Neural cell (in vitro differentiated cells): ENCODE measurements around the gene PREX1. TPM values are rescaled to one million over a fixed set of nuclear protein-coding genes. Genes with fewer than 3 reads are reported as not detected.

Experiments
- H2AFZ ChIP-seq: fragments of 200-600, 300-800 bp; sonication (generic), shearing (Covaris generic); 2 replicates; pipeline ENCODE4 v1.6.0; 2014; ENCODE audit warnings: low read depth, mild to moderate bottlenecking, antibody characterized with exemption, low read length, moderate library complexity
- H3F3A ChIP-seq: fragments of 200-600 bp; shearing (Covaris generic); 2 replicates; pipeline ENCODE4 v1.6.1; 2016; ENCODE audit warnings: mild to moderate bottlenecking, moderate library complexity, mixed read lengths, antibody characterized with exemption, low read length; ENCODE audit not compliant: insufficient read depth, poor library complexity, severe bottlenecking
- H3K27ac ChIP-seq: fragments of 200-600, 300-800 bp; sonication (generic), shearing (Covaris generic); 2 replicates; pipeline ENCODE4 v1.5.1; 2014; ENCODE audit warnings: mild to moderate bottlenecking, low read length, moderate library complexity
- H3K27me3 ChIP-seq: fragments of 300-800, 200-600 bp; sonication (generic), shearing (Covaris generic); 2 replicates; pipeline ENCODE4 v1.6.0; 2014; ENCODE audit warnings: mild to moderate bottlenecking, low read depth, low read length, moderate library complexity; ENCODE audit not compliant: insufficient read depth
- H3K36me3 ChIP-seq: fragments of 300-800, 200-600 bp; sonication (generic), shearing (Covaris generic); 2 replicates; pipeline ENCODE4 v1.5.1; 2014; ENCODE audit warnings: mild to moderate bottlenecking, antibody characterized with exemption, low read length, moderate library complexity; ENCODE audit not compliant: insufficient read depth
- H3K4me2 ChIP-seq: fragments of 300-800, 200-600 bp; sonication (generic), shearing (Covaris generic); 2 replicates; pipeline ENCODE4 v1.6.0; 2014; ENCODE audit warnings: mild to moderate bottlenecking, low read length
- H3K4me3 ChIP-seq: fragments of 300-800, 200-600 bp; sonication (generic), shearing (Covaris generic); 2 replicates; pipeline ENCODE4 v1.5.1; 2014; ENCODE audit warnings: mild to moderate bottlenecking, low read length, moderate library complexity
- H3K79me2 ChIP-seq: fragments of 200-600 bp; shearing (Covaris generic); replicated peaks from 2 replicates; pipeline ENCODE4 v1.6.0; 2014; ENCODE audit warnings: mild to moderate bottlenecking, low read length, moderate library complexity; ENCODE audit not compliant: insufficient read depth
- H3K9ac ChIP-seq: fragments of 300-800, 200-600 bp; sonication (generic), shearing (Covaris generic); 2 replicates; pipeline ENCODE4 v1.6.1; 2016; ENCODE audit warnings: mild to moderate bottlenecking, low read length, mixed read lengths
- H3K9me2 ChIP-seq: fragments of 200-600 bp; shearing (Covaris generic); 2 replicates; pipeline ENCODE4 v1.6.1; 2016; ENCODE audit warnings: mild to moderate bottlenecking, low read length, mixed read lengths; ENCODE audit not compliant: insufficient read depth
- H3K9me3 ChIP-seq: fragments of 200-600, 300-800 bp; sonication (generic), shearing (Covaris generic); 2 replicates; pipeline ENCODE4 v1.6.1; 2016; ENCODE audit warnings: mild to moderate bottlenecking, mixed run types, low read length, moderate library complexity, mixed read lengths
- H4K20me1 ChIP-seq: fragments of 200-600 bp; shearing (Covaris generic); 2 replicates; pipeline ENCODE4 v1.6.1; 2016; ENCODE audit warnings: mild to moderate bottlenecking, mixed run types; ENCODE audit not compliant: insufficient read depth
- CTCF ChIP-seq: fragments of 450-650 bp; IDR thresholded peaks from 2 replicates; pipeline ENCODE4 v1.5.1; 2014; ENCODE audit warnings: antibody characterized with exemption, mild to moderate bottlenecking, moderate library complexity; ENCODE audit not compliant: poor library complexity, severe bottlenecking
- EP300 ChIP-seq: fragments of 450-650 bp; conservative IDR thresholded peaks from 2 replicates; pipeline ENCODE4 v1.6.1; 2014; ENCODE audit warnings: antibody characterized with exemption, mild to moderate bottlenecking, moderate library complexity; ENCODE audit not compliant: poor library complexity, severe bottlenecking
- EZH2 ChIP-seq: fragments of 200-600, 300-800 bp; shearing (Covaris generic), sonication (generic); IDR thresholded peaks from 2 replicates; pipeline ENCODE4 v1.6.1; 2014; ENCODE audit warnings: antibody characterized with exemption, low read length, borderline replicate concordance, mild to moderate bottlenecking; ENCODE audit not compliant: insufficient read depth, poor library complexity, severe bottlenecking
- MXI1 ChIP-seq: fragments of 450-650 bp; conservative IDR thresholded peaks from 2 replicates; pipeline ENCODE4 v1.6.1; 2014; ENCODE audit warnings: antibody characterized with exemption, mild to moderate bottlenecking; ENCODE audit not compliant: poor library complexity, severe bottlenecking
- POLR2AphosphoS5 ChIP-seq: IDR thresholded peaks from 2 replicates; pipeline ENCODE4 v1.6.1; 2012
- RAD21 ChIP-seq: fragments of 450-650 bp; conservative IDR thresholded peaks from 2 replicates; pipeline ENCODE4 v1.6.1; 2014; ENCODE audit warnings: antibody characterized with exemption, mild to moderate bottlenecking, moderate library complexity
- REST ChIP-seq: IDR thresholded peaks from 2 replicates; pipeline ENCODE4 v1.6.1; 2012; ENCODE audit warnings: borderline replicate concordance
- SMC3 ChIP-seq: fragments of 450-650 bp; conservative IDR thresholded peaks from 2 replicates; pipeline ENCODE4 v1.6.1; 2014; ENCODE audit warnings: antibody characterized with exemption, mild to moderate bottlenecking, moderate library complexity; ENCODE audit not compliant: poor library complexity
- TAF1 ChIP-seq: IDR thresholded peaks from 2 replicates; pipeline ENCODE4 v1.6.1; 2012; ENCODE audit warnings: low read depth
- polyA plus RNA-seq: library from polyadenylated mRNA; depleted of rRNA; stranded (reverse); fragments of >200 nt; gene quantifications from 2 replicates; pipeline ENCODE4 v1.2.3, GENCODE V29; 2014

Gene PREX1
- polyA plus RNA-seq, 1 donor from 2014 or later: 0.06 TPM

- no peak for TF ChIP-seq EZH2
Measured at GRCh38 chr20:48648482-48649051, 179.2 kb downstream of the PREX1 start (continued).

GRCh38 chr20:48647858-48648257, 179.9 kb downstream of the PREX1 start:
- Histone ChIP-seq H3K9me2 (no peaks in the 10 kb centered on the region), H3K27ac (no peak overlapping the region), H3K27me3 (no peaks in the 10 kb centered on the region), H3K9ac (no peak overlapping the region), H2AFZ (no peak overlapping the region), H4K20me1 (no peaks in the 10 kb centered on the region), H3K9me3 (no peaks in the 10 kb centered on the region), H3F3A (no peaks in the 10 kb centered on the region), H3K4me3 (no peak overlapping the region), H3K36me3 (no peaks in the 10 kb centered on the region), H3K4me2 (no peak overlapping the region), H3K79me2 (no peaks in the 10 kb centered on the region)
- TF ChIP-seq REST (no peak), MXI1 (no peak), POLR2AphosphoS5 (no peak), TAF1 (no peak), CTCF (no peak), SMC3 (no peak), EZH2 (no peak)

GRCh38 chr20:48645666-48646065, 182.1 kb downstream of the PREX1 start:
- H3K9me2 ChIP-seq: no peaks in the 10 kb centered on the region
- H3K79me2 ChIP-seq: no peaks in the 10 kb centered on the region
- H3K9me3 ChIP-seq: no peaks in the 10 kb centered on the region
- H3K9ac ChIP-seq: no peak overlapping the region
- H4K20me1 ChIP-seq: no peaks in the 10 kb centered on the region
- H3F3A ChIP-seq: no peaks in the 10 kb centered on the region
- H2AFZ ChIP-seq: no peak overlapping the region
- no peak for TF ChIP-seq RAD21
- no peak for TF ChIP-seq MXI1
- TF ChIP-seq REST: no peak
- TF ChIP-seq TAF1: no peak
- no peak for TF ChIP-seq EP300
- TF ChIP-seq POLR2AphosphoS5: no peak
- TF ChIP-seq EZH2: no peak
- H3K27me3 ChIP-seq: no peaks in the 10 kb centered on the region
- H3K36me3 ChIP-seq: no peaks in the 10 kb centered on the region
- no peak overlapping the region for H3K4me3 ChIP-seq
- no peak overlapping the region for H3K27ac ChIP-seq
- H3K4me2 ChIP-seq: no peak overlapping the region
